Fibroblast of skin of scalp (primary cell): ENCODE data around the gene TFPT.
"Not testable (repeated sequence)": the region's sequence is repeated elsewhere in the genome, so short reads cannot be mapped to it uniquely, and the experiment has no call there.

Experiments used
- DNase-seq: peaks from one replicate; pipeline ENCODE4 v3.0.0-alpha.2; 2013

The TFPT gene

GRCh38 chr19:54114340-54115108 is 933 bp downstream of the TFPT start:
- DNase-seq: no peak

- no peak for DNase-seq
Measured at GRCh38 chr19:54109651-54110050, 5.8 kb downstream of the TFPT start.

GRCh38 chr19:54108496-54108895 is 7.0 kb downstream of the TFPT start:
- no peak for DNase-seq

DNA sequence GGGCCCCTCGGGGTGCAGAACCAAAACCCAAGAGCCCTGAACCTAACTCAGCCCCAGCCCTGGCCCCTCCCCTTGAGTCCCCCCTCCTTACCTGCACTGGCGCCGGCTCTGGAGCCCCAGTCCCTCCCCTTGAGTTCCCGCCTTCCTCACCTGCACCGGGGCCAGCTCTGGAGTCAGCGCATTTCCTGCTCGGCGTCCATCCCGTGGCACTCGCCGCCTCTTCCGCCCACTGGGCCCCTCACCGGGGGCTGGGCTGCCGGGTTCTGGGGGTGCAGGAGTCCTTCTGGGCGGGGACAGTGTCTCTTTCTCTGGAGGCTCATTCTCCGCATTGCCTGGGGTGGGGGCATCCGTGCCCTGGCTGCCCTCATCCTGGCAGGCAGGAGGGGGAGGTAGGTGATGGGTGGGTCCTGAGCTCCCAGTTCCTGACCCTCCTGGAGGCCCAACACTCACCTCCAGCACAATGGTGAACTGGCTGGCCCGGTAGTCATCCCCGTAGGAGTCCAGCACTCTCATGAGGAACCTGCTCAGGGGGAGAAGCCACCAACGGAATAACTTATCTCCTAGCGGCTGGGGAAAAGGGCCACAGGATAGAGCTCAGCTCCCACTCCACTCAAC is 7.5 kb downstream of the TFPT start:
- no peak for DNase-seq

GRCh38 chr19:54106716-54107115 is 8.7 kb downstream of the TFPT start:
- DNase-seq: no peak

DNA sequence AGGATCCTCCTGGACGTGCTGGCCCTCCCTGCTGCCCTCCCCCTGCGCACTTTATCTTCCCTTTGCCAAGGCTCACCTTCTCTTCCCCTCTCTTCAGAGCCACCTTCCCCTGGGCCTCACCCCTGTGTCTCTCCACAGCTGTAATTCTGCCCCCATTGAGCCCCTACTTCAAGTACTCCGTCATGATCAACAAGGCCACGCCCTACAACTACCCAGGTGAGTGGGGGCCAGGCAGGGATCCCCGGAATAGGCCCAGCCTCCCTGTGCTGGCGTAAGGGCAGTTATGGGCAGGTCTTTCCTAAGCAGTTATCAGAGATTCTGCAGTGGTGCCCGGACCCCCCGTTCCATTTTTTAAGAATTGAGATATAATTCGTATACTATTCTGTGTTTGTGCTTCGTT is 9.7 kb downstream of the TFPT start:
- DNase-seq: no peak

DNA sequence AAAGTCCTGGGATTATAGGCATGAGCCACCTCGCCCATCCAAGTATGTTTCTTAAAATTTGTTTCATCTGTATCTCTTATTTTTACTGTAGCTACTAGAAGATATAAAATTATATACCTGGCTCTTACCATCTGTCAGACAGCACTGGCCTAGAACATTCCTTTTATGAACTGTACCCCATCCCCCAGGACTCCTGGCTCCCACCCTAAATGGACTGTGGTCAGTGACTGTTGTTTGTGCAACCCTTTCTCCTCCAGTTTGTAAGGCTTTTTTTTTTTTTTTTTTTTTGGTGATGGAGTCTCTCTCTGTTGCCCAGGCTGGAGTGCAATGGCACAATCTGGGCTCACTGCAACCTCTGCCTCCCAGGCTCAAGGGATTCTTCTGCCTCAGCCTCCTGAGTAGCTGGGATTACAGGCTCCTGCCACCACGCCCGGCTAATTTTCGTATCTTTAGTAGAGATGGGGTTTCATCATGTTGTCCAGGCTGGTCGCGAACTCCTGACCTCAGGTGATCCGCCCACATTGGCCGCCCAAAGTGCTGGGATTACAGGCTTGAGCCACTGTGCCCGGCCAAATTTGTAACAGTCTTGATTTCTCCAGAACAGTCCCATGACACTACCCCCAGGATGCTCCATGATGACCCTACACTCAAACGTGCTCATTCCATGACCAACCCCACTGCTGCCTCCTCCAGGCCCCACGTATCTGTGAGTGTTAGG is 10.3 kb downstream of the TFPT start:
- no peak for DNase-seq

DNA sequence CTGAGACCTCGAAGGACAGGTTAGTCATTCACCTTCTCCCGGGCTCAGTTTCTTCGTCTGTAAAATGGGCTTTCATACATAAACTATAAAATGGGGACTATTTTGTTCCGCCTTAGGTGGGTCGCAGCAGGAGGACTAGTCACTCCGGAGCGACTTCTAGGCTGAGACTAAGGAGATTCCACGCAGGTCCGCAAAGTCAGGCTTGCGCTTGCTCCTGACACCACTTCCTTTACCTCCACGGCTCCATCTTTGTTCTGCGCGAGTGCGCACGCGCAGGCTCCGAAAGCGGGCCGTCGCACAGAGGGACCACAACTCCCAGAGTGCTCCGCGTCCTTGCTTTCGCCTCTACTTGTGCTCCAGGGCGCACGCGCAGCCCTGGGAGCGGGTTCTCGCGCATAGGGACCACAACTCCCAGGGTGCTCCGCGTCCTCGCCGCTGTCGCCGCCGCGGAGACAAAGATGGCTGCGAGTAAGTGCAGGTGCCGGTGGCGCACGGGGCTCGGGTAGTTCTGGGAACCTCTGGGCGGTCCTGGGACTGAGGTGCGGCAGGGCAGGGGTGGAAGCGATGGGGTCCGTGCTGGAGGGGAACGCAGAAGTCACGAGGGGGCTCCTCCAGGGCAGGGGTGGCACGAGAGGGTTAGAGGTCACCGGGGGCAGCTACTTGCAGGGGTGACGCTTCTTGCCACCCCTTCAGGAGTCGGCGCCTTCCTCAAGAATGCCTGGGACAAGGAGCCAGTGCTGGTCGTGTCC is 12.9 kb downstream of the TFPT start, which contains the start of gene NDUFA3:
NDUFA3 (plus strand) TSS at position 435 of the 749 bp plus-strand sequence; CDS start at position 459, 24 bp downstream.
- peak; percentile 99 for DNase-seq

- peak; percentile 37 for DNase-seq
Measured at GRCh38 chr19:54100561-54100960, 14.9 kb downstream of the TFPT start, which contains the start of gene OSCAR. Gene OSCAR, minus strand, starts transcription at chr19:54100803. Its CDS starts 11 bp downstream, at chr19:54100792.

DNA sequence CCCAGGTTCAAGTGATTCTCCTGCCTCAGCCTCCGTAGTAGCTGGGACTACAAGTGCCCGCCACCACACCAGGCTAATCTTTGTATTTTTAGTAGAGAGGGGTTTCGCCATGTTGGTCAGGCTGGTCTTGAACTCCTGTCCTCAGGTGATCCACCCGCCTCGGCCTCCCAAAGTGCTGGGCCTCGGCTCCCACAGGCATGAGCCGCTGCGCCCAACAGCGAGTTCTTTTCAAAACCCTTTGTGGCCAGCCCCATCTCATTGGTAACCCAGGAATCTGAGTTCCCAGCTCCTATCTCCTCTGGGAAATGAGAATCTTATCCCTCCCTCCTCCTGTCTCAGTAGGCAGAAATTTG is 15.6 kb downstream of the TFPT start:
- DNase-seq: not testable (repeated sequence)

DNA sequence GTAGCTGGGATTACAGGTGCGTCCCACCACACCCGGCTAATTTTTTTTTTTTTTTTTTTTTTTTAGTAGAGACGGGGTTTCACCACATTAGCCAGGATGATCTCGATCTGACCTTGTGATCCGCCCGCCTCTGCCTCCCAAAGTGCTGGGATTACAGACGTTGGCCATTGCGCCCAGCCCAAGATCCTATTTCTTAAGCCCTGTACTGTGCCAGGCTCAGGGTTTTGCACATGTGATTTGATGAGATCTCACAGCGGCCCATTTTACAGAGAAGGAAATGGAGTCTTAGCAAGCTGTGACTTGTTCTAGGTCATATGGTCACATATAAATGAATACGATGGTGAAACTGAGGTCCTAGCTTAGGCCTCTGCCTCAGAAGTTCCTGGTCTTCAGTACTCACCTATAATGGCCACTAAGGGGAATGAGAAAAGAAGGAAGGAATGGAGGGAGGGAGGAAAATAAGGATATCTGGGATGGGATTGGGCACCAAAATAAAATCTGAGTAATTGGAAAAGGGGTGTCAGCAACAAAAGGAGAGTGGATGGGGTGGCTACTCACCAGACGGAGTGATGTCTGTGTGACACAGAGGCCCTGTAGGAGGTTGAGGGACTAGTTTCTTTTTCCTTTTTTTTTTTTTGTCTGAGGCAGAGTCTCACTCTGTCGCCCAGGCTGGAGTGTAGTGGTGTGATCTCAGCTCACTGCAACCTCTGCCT is 16.1 kb downstream of the TFPT start:
- no peak for DNase-seq

DNA sequence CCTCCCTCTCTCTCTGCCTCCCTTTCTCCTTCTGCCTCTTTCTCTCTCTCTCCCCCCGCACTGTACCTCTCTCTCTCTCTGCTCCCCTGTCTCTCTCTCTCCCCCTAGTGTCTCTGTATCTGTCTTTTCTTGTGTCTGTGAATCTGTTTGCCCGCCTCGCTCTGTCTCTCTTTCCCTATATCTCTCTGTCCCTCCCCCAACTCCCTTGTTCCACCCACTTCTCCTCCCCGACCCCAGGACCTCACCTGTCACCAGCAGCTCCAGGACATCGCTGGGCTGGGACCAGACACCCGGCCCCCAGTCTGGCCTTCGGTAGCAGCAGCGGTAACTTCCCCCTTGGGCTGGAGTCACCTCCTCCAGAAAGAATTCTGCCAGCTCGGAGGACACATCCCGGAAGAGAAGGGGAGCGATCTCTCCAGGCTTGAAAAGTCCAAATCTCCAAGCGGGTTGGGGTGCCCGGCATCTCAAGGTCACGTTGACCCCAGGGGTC is 18.8 kb downstream of the TFPT start:
- peak; percentile 62 for DNase-seq

- peak; percentile 46 for DNase-seq
Measured at GRCh38 chr19:54095859-54096616, 19.4 kb downstream of the TFPT start.

DNA sequence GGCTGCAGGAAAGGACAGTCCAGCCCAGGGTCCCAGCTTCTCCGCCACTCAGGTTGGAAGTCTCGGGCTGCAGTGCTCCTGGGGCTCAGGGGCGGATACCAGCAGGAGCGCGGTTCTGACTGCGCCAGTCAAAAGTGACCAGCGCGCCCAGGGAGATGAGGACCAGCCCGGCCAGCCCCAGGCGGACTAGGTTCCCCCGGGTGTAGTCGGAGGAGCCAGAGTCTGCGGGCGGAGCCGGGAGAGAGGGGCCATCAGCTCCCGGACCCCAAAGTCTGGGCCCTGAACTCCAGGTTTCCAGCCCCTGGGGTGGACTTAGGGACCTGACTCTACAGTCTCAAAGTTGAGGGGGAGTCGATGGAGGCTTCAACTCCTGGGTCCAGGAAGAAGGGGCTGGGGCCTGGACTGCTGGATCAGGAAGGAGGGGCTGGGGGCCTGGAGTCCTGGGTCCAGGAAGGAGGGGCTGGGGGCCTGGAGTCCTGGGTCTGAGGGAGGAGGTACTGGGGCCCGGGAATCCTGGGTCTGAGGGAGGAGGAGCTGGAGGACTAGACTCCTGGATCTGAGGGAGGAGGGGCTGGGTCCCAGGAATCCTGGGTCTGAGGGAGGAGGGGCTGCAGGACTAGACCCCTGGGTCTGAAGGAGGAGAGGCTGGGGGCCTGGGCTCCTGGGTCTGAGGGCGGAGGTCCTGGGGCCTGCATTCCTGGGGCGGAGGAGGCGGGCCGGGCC is 20.2 kb downstream of the TFPT start:
- no peak for DNase-seq

DNA sequence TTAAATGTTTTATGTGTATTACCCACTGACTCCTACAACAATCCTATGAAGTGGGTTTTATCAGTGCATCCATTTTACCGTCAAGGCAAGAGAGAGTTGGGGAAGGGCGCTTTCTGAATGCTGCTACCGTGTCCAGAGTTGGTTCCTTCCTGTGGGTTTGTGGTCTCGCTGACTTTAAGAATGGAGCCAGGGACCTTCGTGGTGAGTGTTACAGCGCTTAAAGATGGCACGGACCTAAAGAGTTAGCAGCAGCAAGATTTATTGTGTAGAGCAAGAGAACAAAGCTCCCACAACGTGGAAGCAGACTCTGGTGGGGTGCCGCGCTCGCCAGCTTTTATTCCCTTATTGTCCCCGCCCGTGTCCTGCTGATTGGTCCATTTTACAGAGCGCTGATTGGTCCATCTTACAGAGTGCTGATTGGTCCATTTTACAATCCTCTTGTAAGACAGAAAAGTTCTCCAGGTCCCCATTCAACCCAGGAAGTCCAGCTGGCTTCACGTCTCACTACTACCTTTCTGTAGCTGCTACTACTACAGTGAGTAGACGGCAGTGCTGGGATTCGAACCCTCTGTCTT is 20.9 kb downstream of the TFPT start:
- no peak for DNase-seq

DNA sequence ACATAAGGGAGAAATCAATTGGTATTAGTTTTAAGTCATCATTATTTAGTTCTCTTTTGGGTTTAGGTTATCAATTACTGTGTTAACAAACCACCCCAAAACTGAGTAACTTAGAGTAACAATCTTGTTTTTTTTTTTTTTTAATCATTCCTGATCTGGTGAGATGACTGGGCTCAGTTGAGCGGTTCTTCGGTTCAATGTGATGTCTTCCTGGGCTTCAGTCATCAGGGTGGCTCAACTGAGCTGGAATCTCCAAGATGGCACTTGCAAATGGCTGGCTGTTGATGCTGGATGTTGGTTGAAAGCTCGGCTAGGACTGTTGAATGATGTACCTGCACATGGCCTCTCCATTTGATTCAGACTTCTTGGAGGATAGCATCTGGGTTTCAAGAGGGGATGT is 31.0 kb downstream of the TFPT start:
- no peak for DNase-seq

GRCh38 chr19:54081032-54081431 is 34.4 kb downstream of the TFPT start, which contains the start of gene TARM1:
Gene TARM1, minus strand, starts transcription at chr19:54081365. Its CDS starts 25 bp downstream, at chr19:54081340.
- DNase-seq: no peak

GRCh38 chr19:54077334-54077733 is 38.1 kb downstream of the TFPT start:
- DNase-seq: no peak

GRCh38 chr19:54074851-54075250 is 40.6 kb downstream of the TFPT start:
- DNase-seq: no peak

- DNase-seq: no peak
Measured at GRCh38 chr19:54073829-54074228, 41.6 kb downstream of the TFPT start.
